Spleen (tissue), 7 donors: Measurements from ENCODE around the gene TAS1R1.

Experiments
- CTCF ChIP-seq, 11 experiments: fragments of 200-600 bp in 7 of 11; fragments of 450-650 bp in 4 of 11; sonication (generic) in 4 of 11; IDR thresholded peaks in 8 of 11; conservative IDR thresholded peaks in 3 of 11; 1 replicate in 7 of 11; 2 replicates in 4 of 11; pipeline versions ENCODE4 v1.4.0 to v1.8.0; 2016 to 2021; ENCODE audit warnings: antibody characterized with exemption in 11 of 11, inconsistent platforms in 4 of 11, mild to moderate bottlenecking in 1 of 11
- POLR2A ChIP-seq, 3 donors: fragments of 450-650 bp; IDR thresholded peaks; one replicate each; pipeline ENCODE4 v1.5.1; 2017; ENCODE audit warnings: antibody characterized with exemption in 3 of 3, mild to moderate bottlenecking in 1 of 3
- POLR2AphosphoS5 ChIP-seq, 3 donors: sonication (generic); formaldehyde crosslinking; IDR thresholded peaks; one replicate each; pipeline ENCODE4 v1.5.1; 2017; ENCODE audit warnings: antibody characterized with exemption in 3 of 3
- donor health status: DM: no; HTN: no; CAD: no; lungs with moderate emphysema.
- donor health status: DM: no; HTN: no; CAD: no.
- donor health status: DM: no; HTN: no; CAD: no.

- TF ChIP-seq CTCF (IDR thresholded peaks at IDR 0.05 in 8 of 11, conservative IDR thresholded peaks at IDR 0.05 in 3 of 11) (no peak), POLR2A (IDR thresholded peaks at IDR 0.05) (no peak), POLR2AphosphoS5 (IDR thresholded peaks at IDR 0.05) (no peak)
Measured at GRCh38 chr1:6585841-6586240, 30.7 kb downstream of the TAS1R1 start.
